Measurements from ENCODE around the gene KRTAP3-3. TPM values are rescaled to one million over a fixed set of nuclear protein-coding genes. Genes with fewer than 3 reads are reported as not detected.
"Not testable (repeated sequence)": the region's sequence is repeated elsewhere in the genome, so short reads cannot be mapped to it uniquely, and the experiment has no call there.

Gene KRTAP3-3
- total RNA-seq, 1 donor from 2014 or later, result not detected

DNA sequence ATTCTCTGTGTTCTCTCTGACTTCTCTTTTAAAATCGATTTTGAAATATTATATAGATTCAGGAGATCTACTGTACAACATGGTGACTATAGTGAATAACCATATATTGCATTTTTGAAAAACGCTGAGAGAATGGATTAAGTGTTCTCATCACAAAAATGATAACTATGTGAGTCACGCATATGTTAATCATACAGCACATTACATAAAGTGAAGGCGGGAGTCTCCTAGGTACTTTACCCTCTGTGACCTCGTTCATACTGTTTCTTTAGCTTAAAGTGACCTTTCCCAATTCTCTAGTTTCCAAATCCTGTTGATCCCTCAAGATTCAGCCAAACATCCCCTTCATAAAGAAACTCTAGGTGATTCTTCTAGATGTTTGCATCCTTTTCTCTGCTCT, 8.8 kb upstream of the KRTAP3-3 start:
- Histone ChIP-seq H3K27me3 (ENCODE audit: low read depth) (no peaks in the 10 kb centered on the region), H3K4me1 (no peaks in the 10 kb centered on the region), H3K36me3 (no peaks in the 10 kb centered on the region), H3K4me3 (no peak overlapping the region), H3K27ac (no peak overlapping the region), H3K9me3 (no peaks in the 10 kb centered on the region)
- intact Hi-C loops (cut with DNase I), result no loop called here
- ATAC-seq (peak in 1 of 2 donors; percentile 56), DNase-seq (no peak)
- TF ChIP-seq, protein P1, sequence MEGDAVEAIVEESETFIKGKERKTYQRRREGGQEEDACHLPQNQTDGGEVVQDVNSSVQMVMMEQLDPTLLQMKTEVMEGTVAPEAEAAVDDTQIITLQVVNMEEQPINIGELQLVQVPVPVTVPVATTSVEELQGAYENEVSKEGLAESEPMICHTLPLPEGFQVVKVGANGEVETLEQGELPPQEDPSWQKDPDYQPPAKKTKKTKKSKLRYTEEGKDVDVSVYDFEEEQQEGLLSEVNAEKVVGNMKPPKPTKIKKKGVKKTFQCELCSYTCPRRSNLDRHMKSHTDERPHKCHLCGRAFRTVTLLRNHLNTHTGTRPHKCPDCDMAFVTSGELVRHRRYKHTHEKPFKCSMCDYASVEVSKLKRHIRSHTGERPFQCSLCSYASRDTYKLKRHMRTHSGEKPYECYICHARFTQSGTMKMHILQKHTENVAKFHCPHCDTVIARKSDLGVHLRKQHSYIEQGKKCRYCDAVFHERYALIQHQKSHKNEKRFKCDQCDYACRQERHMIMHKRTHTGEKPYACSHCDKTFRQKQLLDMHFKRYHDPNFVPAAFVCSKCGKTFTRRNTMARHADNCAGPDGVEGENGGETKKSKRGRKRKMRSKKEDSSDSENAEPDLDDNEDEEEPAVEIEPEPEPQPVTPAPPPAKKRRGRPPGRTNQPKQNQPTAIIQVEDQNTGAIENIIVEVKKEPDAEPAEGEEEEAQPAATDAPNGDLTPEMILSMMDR (IDR thresholded peaks at IDR 0.05), result no peak

DNA sequence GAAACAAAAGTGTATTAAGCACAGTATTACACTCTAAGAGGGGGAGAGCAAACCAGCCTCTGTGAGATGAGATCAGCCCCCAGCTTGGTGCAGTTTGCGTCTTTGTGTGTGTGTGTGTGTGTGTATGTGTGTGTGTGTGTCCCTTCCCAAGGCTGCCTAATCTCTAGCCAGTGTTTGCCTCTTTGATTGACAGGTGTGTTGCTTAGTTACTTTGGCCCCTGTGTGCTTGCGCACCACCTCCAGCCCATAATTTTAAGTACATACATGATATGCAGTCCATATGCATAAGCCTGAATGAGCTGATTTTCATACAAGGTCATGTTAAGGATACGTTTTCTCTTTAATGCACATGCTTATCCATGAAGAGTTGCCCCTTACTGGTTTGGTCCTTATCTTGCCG, 7.8 kb upstream of the KRTAP3-3 start:
- no peak for ATAC-seq
- no peaks in the 10 kb centered on the region for H3K27me3 ChIP-seq (ENCODE audit: low read depth)
- no peak overlapping the region for H3K4me3 ChIP-seq
- no peaks in the 10 kb centered on the region for H3K9me3 ChIP-seq
- no peaks in the 10 kb centered on the region for H3K36me3 ChIP-seq
- no peaks in the 10 kb centered on the region for H3K4me1 ChIP-seq
- TF ChIP-seq, protein P1 (IDR thresholded peaks at IDR 0.05), result no peak
- H3K27ac ChIP-seq, result no peak overlapping the region
- intact Hi-C loops (cut with DNase I), result no loop called here
- DNase-seq, result no peak

DNA sequence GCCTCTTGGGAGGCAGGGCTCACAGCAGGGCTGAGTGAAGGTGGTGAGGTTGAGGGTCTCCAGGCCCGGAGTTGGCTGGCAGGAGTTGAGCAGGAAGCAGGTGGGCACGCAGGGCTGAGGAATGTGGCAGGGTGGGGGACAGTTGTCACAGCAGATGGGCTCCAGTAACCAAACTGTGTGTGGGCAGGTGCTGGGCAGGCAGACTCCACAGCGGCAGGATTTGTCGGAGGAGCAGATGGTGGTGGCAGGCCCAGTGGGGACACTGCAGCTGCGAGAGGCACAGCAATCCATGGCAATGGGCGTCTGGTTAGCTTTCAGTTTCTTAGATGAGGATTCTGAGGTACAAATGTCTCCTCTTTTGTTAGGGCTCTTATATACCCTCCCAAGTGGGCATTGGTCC, 5.6 kb upstream of the KRTAP3-3 start, which contains the start of gene KRTAP3-2:
KRTAP3-2 (minus strand) TSS at position 344 of the 400 bp plus-strand sequence; CDS start at position 291, 53 bp downstream.
- H3K36me3 ChIP-seq; H3K4me3 ChIP-seq; intact Hi-C loops (cut with DNase I); H3K4me1 ChIP-seq; ATAC-seq; DNase-seq; H3K27ac ChIP-seq; H3K27me3 ChIP-seq (ENCODE audit: low read depth); H3K9me3 ChIP-seq: not testable (repeated sequence)

DNA sequence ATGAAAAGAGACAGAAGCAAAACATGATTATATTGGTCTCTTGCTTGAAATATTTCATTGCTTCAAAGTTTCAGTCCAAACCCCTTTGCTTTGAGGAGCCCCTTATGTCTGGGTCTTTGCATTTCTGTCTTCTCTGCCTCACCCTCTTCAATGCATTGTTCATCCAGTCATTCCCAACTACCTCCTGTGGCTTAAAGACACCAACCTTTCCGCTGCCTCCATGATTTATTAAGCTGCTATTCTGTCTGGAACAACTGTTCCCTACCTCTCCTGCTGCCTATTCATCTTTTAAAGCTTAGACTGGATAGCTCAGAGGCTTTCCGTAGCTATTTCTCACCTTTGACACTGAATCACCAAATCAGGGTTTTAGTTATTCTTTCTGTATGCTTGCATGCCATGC, 3.4 kb upstream of the KRTAP3-3 start:
- no peak overlapping the region for H3K27ac ChIP-seq
- no peaks in the 10 kb centered on the region for H3K27me3 ChIP-seq (ENCODE audit: low read depth)
- ATAC-seq (no peak), DNase-seq (no peak)
- intact Hi-C loops (cut with DNase I), result no loop called here
- no peak overlapping the region for H3K4me3 ChIP-seq
- no peaks in the 10 kb centered on the region for H3K9me3 ChIP-seq
- H3K36me3 ChIP-seq, result no peaks in the 10 kb centered on the region
- TF ChIP-seq, protein P1 (IDR thresholded peaks at IDR 0.05), result no peak
- H3K4me1 ChIP-seq, result no peaks in the 10 kb centered on the region

DNA sequence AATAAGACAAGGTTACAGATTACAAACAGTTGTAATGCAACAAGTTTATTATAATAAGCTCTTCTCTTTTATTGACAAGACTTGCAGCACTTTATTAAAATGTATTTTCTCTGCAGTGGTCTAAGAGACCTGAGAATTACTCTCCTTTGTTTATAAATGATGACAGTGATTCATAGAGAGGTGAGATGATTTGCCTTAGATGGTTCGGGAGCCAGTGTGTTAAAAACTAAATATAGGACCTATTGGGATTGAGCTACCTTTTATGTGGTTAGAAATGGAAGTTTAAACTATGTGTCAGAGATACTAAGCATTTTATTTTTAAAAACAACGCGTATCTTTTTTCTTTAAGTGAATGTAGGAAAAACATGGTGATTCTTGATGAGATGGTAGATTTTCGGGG, 2.9 kb upstream of the KRTAP3-3 start:
- ATAC-seq, result no peak
- Histone ChIP-seq H3K27me3 (ENCODE audit: low read depth) (no peaks in the 10 kb centered on the region), H3K4me3 (no peak overlapping the region), H3K4me1 (no peaks in the 10 kb centered on the region), H3K27ac (no peak overlapping the region), H3K9me3 (no peaks in the 10 kb centered on the region), H3K36me3 (no peaks in the 10 kb centered on the region)
- no peak for DNase-seq
- TF ChIP-seq, protein P1 (IDR thresholded peaks at IDR 0.05), result no peak
- intact Hi-C loops (cut with DNase I), result no loop called here

DNA sequence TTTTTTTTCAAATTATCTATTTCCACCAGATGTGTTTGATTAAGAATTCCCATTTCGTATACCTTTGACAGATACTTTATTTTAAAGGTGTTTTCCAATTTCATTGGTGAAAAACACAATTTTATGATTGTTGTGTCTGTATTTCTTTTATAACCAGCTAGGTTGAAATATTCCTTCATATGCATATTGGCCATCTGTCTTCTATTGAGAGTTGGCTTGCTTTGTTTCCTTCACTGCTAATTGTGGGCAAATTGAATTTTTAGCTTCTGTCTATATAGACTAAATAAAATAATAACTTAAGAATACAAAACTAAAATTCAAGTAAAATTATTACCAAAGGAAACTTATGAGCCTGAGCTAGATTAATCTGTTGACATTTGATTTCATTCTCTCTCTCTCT, 1.2 kb upstream of the KRTAP3-3 start:
- TF ChIP-seq, protein P1 (IDR thresholded peaks at IDR 0.05), result no peak
- intact Hi-C loops (cut with DNase I), result no loop called here
- H3K9me3 ChIP-seq, result no peaks in the 10 kb centered on the region
- H3K36me3 ChIP-seq, result no peaks in the 10 kb centered on the region
- no peak overlapping the region for H3K4me3 ChIP-seq
- DNase-seq (no peak), ATAC-seq (no peak)
- H3K27me3 ChIP-seq (ENCODE audit: low read depth), result no peaks in the 10 kb centered on the region
- no peaks in the 10 kb centered on the region for H3K4me1 ChIP-seq
- H3K27ac ChIP-seq, result no peak overlapping the region

Data from lower lobe of right lung (tissue), 2 donors.